Uterus (tissue), 4 donors: Measurements from ENCODE around the gene TNFRSF4. TPM values are rescaled to one million over a fixed set of nuclear protein-coding genes. Genes with fewer than 3 reads are reported as not detected.

Source experiments
- DNase-seq, 2 donors: peaks; one replicate each; pipeline ENCODE4 v3.0.0-alpha.2; 2019 to 2020
- H3K27ac ChIP-seq, 2 donors: fragments of 200-600 bp; sonication (generic); 1 replicate in 1 of 2; 2 replicates in 1 of 2; pipeline ENCODE4 v1.5.1; 2016 to 2018
- H3K27me3 ChIP-seq, 2 donors: fragments of 200-600 bp; sonication (generic); one replicate each; pipeline ENCODE4 v1.5.1; 2018 to 2019; ENCODE audit warnings: control low read depth in 1 of 2
- H3K36me3 ChIP-seq, 2 donors: fragments of 200-600 bp; sonication (generic); one replicate each; pipeline ENCODE4 v1.5.1; 2019; ENCODE audit warnings: control low read depth in 1 of 2
- H3K4me1 ChIP-seq, 2 donors: fragments of 200-600 bp; sonication (generic); one replicate each; pipeline ENCODE4 v1.5.1; 2018 to 2019; ENCODE audit warnings: control low read depth in 1 of 2
- H3K4me3 ChIP-seq, 2 donors: fragments of 200-600 bp; sonication (generic); 1 replicate in 1 of 2; 2 replicates in 1 of 2; pipeline ENCODE4 v1.5.1; 2018 to 2019; ENCODE audit warnings: mild to moderate bottlenecking in 1 of 2
- H3K9me3 ChIP-seq, 2 donors: fragments of 200-600 bp; sonication (generic); one replicate each; pipeline ENCODE4 v1.5.1; 2019; ENCODE audit warnings: control low read depth in 1 of 2
- POLR2A ChIP-seq, 2 donors: fragments of 450-650 bp; IDR thresholded peaks; one replicate each; pipeline ENCODE4 v1.6.1; 2016; ENCODE audit warnings: antibody characterized with exemption in 2 of 2, mild to moderate bottlenecking in 1 of 2, moderate library complexity in 1 of 2
- intact Hi-C: fragments of 100-400 bp; cut with DNase I; formaldehyde crosslinking; loops from one replicate; pipeline ENCODE4 v1.15.1; 2023; ENCODE audit warnings: low total_unique reads
- total RNA-seq, 4 donors: library from RNA; depleted of rRNA in 3 of 4; stranded (reverse); fragments of >200 nt in 3 of 4; gene quantifications; one replicate each; pipeline versions ENCODE4 v1.1.0 to v1.2.4, GENCODE V29; 2014 to 2023
- TF ChIP-seq, protein P1 (sequence below), 4 experiments: fragments of 200-600 bp in 2 of 4; fragments of 450-650 bp in 2 of 4; sonication (generic) in 2 of 4; IDR thresholded peaks; one replicate each; pipeline ENCODE4 v1.5.1; 2016 to 2019; ENCODE audit warnings: antibody characterized with exemption in 4 of 4, mild to moderate bottlenecking in 2 of 4, moderate library complexity in 1 of 4
- donor health status: DM: yes; HTN: yes; CAD: no.

Gene TNFRSF4
- total RNA-seq, 4 donors from 2014 or later = 1.3 to 1.5 TPM; not detected in 2

DNA sequence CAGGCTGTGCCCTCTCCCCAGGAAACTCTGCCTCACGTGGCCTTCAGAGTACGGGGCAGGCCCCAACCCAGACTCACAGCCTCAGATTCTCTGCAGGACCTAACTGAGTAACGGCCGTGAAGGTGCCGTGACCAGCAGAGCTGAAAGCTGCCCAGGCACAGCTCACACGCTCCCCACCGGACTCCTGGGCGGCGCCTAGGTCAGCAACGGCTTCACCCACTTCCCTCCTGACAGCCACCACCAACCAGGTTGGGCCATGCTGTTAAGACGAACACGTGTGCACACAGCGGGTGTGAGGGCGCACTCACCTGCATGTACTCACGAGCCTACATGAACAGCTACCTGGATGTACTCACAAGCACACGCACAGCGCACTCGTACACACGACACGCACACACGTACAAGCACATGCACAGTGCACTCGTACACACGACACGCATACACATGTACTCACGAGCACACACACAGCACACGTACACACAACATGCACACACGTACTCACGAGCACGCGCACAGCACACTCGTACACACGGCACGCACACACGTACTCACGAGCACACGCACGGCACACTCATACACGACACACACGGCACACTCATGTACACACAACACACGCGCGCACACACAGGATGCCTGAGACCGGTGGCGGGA lies 8.7 kb upstream of the TNFRSF4 start:
- H3K27me3 ChIP-seq = no peaks in the 10 kb centered on the region
- no peaks in the 10 kb centered on the region for H3K4me1 ChIP-seq
- H3K27ac ChIP-seq = no peak overlapping the region
- intact Hi-C loops = no loop called here
- no peaks in the 10 kb centered on the region for H3K36me3 ChIP-seq
- no peak overlapping the region for H3K4me3 ChIP-seq
- TF ChIP-seq, protein P1, sequence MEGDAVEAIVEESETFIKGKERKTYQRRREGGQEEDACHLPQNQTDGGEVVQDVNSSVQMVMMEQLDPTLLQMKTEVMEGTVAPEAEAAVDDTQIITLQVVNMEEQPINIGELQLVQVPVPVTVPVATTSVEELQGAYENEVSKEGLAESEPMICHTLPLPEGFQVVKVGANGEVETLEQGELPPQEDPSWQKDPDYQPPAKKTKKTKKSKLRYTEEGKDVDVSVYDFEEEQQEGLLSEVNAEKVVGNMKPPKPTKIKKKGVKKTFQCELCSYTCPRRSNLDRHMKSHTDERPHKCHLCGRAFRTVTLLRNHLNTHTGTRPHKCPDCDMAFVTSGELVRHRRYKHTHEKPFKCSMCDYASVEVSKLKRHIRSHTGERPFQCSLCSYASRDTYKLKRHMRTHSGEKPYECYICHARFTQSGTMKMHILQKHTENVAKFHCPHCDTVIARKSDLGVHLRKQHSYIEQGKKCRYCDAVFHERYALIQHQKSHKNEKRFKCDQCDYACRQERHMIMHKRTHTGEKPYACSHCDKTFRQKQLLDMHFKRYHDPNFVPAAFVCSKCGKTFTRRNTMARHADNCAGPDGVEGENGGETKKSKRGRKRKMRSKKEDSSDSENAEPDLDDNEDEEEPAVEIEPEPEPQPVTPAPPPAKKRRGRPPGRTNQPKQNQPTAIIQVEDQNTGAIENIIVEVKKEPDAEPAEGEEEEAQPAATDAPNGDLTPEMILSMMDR (IDR thresholded peaks at IDR 0.05) = no peak
- no peak for TF ChIP-seq POLR2A (IDR thresholded peaks at IDR 0.05)
- no peaks in the 10 kb centered on the region for H3K9me3 ChIP-seq
- no peak for DNase-seq

DNA sequence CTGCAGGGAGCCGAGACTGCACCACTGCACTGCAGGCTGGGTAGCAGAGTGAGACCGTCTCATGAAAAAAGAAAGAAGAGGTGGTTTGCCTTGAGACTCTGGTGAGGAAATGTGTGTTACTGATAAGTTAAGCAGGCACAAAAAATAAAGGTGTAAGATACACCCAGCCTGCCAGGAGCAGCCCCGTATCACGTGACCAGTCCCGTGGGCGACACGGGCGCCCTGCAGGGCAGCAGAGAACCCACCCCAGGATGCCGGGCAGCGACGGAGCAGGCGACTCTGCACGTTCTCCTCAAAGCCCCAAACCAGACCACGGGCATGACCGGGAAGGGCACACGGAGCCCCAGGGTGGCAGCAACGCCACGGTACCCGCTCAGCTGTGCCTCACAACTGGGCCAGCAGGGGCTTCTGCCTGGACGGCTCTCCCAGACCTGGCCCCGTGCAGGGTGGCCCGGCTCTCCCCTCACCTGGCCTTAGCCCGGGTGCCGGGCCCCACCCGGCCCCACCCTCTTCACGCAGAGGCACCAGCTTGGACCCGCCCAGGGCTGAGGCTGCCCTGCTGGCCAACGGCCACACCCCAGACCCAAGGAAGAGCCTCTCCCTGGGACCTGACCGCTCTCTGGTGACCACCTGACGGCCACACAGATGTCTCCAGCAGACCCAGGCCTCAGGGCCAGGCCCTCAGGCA lies 8.1 kb upstream of the TNFRSF4 start:
- Histone ChIP-seq H3K4me1 (no peaks in the 10 kb centered on the region), H3K36me3 (no peaks in the 10 kb centered on the region), H3K4me3 (no peak overlapping the region), H3K27me3 (no peaks in the 10 kb centered on the region), H3K9me3 (no peaks in the 10 kb centered on the region), H3K27ac (no peak overlapping the region)
- intact Hi-C loops = no loop called here
- TF ChIP-seq POLR2A (IDR thresholded peaks at IDR 0.05) = no peak
- TF ChIP-seq, protein P1 (IDR thresholded peaks at IDR 0.05) = no peak
- DNase-seq = no peak

DNA sequence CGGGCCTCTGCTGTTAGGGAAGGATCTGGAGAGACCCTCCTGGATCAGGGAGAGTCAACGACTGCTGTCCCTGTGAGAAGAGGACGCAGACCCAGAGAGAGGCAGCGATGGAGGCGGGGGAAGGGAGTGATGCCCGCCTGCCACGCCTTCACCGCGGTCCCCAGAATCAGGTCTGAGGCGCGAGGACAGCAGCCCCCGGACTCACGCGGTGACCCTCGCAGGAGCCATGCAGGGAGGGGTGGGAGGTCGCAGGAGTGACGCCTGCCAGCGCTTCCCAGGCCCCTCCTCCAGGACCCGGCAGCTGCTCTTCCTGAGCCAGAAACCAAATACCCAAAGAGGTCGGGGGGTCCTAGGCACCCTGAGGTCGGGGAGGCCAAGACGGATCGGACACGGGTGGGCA lies 6.2 kb upstream of the TNFRSF4 start:
- Histone ChIP-seq H3K27ac (no peak overlapping the region), H3K9me3 (no peaks in the 10 kb centered on the region), H3K4me3 (no peak overlapping the region), H3K36me3 (no peaks in the 10 kb centered on the region), H3K4me1 (no peaks in the 10 kb centered on the region), H3K27me3 (no peaks in the 10 kb centered on the region)
- DNase-seq = no peak
- intact Hi-C loops = no loop called here
- TF ChIP-seq POLR2A (IDR thresholded peaks at IDR 0.05) = no peak
- TF ChIP-seq, protein P1 (IDR thresholded peaks at IDR 0.05) = no peak

DNA sequence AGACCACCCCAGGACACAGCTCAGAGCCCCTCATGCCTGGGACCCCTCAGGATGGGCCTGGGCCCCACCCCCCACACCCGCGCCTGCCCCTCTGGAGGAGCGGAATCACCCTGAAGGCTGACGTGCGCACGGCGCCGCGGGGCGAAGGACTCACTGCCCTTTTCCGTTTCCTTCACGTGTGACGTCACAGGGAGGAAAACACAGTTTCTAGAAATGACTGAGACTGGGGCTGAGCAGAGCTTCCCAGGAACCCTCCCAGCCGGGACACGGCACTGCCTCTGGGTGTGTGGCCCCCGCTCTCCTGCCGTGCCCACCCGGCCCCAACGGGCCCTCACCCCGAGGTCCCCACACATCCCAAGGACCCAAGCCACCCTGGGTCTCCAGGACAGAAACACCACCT lies 5.4 kb upstream of the TNFRSF4 start:
- TF ChIP-seq, protein P1 (IDR thresholded peaks at IDR 0.05) = no peak
- no peak for TF ChIP-seq POLR2A (IDR thresholded peaks at IDR 0.05)
- Histone ChIP-seq H3K4me1 (no peaks in the 10 kb centered on the region), H3K36me3 (no peaks in the 10 kb centered on the region), H3K27ac (no peak overlapping the region), H3K9me3 (no peaks in the 10 kb centered on the region), H3K4me3 (no peak overlapping the region), H3K27me3 (no peaks in the 10 kb centered on the region)
- DNase-seq = no peak
- intact Hi-C loops = no loop called here

DNA sequence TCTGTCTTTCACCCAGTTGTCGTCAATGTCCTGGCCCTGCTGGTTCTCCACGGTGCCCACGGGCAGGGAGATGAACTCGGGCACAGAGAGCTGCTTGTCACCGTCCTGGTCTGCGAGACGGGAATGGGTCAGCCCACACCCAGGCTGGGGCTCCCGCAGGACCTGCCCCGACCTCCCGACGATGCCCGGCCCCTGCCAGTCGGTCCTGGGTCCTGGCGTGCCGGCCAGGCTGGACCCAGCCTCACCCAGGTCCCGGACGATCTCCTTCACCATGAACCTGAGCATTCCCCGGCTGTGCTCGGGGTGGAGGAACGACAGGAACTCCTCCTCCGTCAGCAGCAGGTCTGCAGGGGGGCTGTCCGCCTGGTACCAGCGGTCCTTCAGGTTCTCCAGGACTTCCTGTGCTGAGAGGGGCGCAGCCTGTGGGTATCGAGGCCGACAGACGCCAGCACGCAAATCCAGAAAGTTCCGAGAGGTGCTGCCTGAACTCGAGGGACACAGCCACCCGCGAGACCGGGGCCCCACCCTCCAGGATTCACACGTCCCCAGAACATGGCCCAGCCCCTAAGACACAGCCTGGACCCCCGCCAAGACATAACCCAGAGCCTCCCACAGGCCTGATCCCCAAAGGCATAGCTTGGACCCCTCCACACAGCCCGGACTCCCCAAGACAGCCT lies 4.7 kb upstream of the TNFRSF4 start:
- H3K36me3 ChIP-seq = no peaks in the 10 kb centered on the region
- no peaks in the 10 kb centered on the region for H3K27me3 ChIP-seq
- no peaks in the 10 kb centered on the region for H3K4me1 ChIP-seq
- no peak for DNase-seq
- no peak for TF ChIP-seq POLR2A (IDR thresholded peaks at IDR 0.05)
- TF ChIP-seq, protein P1 (IDR thresholded peaks at IDR 0.05) = no peak
- no peak overlapping the region for H3K27ac ChIP-seq
- no peaks in the 10 kb centered on the region for H3K9me3 ChIP-seq
- no peak overlapping the region for H3K4me3 ChIP-seq
- intact Hi-C loops = no loop called here
